ENCODE measurements around the gene MYL5. TPM values are rescaled to one million over a fixed set of nuclear protein-coding genes. Genes with fewer than 3 reads are reported as not detected.

The MYL5 gene
- total RNA-seq, 3 donors from 2014 or later: 7.9 to 14.9 (median 12.1) TPM

DNA sequence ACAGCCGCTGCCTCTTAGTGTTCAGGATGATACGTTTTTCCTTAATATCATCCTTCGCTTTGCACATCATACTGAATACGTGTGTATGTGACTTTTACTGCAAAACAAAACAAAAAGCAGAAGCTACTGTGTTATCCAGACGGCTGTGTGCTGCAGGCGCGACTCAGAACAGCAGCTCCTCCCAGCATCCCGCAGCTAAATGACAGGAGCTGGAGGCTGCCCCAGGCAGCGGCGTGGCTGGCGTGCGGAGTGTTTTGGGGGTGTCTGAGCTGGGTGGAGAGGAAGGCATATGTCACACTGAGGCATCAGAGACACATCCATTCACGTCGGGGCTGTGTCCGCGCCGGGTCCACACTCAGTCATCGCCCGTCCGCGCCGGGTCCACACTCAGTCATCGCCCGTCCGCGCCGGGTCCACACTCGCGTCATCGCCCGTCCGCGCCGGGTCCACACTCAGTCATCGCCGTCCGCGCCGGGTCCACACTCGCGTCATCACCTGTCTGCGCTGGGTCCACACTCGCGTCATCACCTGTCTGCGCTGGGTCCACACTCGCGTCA, 47.9 kb downstream of the MYL5 start:
- no peaks in the 10 kb centered on the region for H3K27me3 ChIP-seq
- no peaks in the 10 kb centered on the region for H3K36me3 ChIP-seq
- peaks cover 0 to 8% of the 10 kb centered on the region in 2 donors for H3K4me1 ChIP-seq
- no peaks in the 10 kb centered on the region for H3K9me3 ChIP-seq
- H3K27ac ChIP-seq: no peak overlapping the region
- no peak overlapping the region for H3K4me3 ChIP-seq
- intact Hi-C loops (cut with DNase I; ENCODE audit: low total_unique reads): no loop called here
- no peak for DNase-seq (ENCODE audit: low spot score in 2 of 2)
- TF ChIP-seq, protein P1, sequence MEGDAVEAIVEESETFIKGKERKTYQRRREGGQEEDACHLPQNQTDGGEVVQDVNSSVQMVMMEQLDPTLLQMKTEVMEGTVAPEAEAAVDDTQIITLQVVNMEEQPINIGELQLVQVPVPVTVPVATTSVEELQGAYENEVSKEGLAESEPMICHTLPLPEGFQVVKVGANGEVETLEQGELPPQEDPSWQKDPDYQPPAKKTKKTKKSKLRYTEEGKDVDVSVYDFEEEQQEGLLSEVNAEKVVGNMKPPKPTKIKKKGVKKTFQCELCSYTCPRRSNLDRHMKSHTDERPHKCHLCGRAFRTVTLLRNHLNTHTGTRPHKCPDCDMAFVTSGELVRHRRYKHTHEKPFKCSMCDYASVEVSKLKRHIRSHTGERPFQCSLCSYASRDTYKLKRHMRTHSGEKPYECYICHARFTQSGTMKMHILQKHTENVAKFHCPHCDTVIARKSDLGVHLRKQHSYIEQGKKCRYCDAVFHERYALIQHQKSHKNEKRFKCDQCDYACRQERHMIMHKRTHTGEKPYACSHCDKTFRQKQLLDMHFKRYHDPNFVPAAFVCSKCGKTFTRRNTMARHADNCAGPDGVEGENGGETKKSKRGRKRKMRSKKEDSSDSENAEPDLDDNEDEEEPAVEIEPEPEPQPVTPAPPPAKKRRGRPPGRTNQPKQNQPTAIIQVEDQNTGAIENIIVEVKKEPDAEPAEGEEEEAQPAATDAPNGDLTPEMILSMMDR (IDR thresholded peaks at IDR 0.05): no peak
- TF ChIP-seq POLR2A (IDR thresholded peaks at IDR 0.05): no peak
- TF ChIP-seq POLR2AphosphoS5 (IDR thresholded peaks at IDR 0.05): no peak

DNA sequence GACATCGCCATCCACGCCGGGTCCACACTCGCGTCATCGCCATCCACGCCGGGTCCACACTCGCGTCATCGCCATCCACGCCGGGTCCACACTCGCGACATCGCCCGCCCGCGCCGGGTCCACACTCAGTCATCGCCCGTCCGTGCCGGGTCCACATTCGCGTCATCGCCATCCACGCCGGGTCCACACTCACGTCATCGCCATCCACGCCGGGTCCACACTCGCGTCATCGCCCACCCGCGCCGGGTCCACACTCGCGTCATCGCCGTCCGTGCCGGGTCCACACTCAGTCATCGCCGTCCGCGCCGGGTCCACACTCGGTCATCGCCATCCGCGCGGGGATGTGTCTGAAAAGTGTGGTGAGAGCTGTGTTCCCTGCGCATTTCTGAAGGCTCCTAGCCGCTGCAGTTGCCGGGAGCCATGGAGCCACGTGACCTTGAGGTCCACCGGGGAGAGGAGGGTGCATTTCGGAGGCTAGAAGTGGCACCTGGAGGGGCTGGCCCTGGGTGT, 48.6 kb downstream of the MYL5 start:
- Histone ChIP-seq H3K4me3 (no peak overlapping the region), H3K27ac (no peak overlapping the region), H3K36me3 (no peaks in the 10 kb centered on the region), H3K27me3 (no peaks in the 10 kb centered on the region), H3K9me3 (no peaks in the 10 kb centered on the region), H3K4me1 (peaks cover 0 to 8% of the 10 kb centered on the region in 2 donors)
- no peak for DNase-seq (ENCODE audit: low spot score in 2 of 2)
- intact Hi-C loops (cut with DNase I; ENCODE audit: low total_unique reads): no loop called here
- TF ChIP-seq, protein P1 (IDR thresholded peaks at IDR 0.05): no peak
- TF ChIP-seq POLR2AphosphoS5 (IDR thresholded peaks at IDR 0.05) (no peak), POLR2A (IDR thresholded peaks at IDR 0.05) (no peak)

DNA sequence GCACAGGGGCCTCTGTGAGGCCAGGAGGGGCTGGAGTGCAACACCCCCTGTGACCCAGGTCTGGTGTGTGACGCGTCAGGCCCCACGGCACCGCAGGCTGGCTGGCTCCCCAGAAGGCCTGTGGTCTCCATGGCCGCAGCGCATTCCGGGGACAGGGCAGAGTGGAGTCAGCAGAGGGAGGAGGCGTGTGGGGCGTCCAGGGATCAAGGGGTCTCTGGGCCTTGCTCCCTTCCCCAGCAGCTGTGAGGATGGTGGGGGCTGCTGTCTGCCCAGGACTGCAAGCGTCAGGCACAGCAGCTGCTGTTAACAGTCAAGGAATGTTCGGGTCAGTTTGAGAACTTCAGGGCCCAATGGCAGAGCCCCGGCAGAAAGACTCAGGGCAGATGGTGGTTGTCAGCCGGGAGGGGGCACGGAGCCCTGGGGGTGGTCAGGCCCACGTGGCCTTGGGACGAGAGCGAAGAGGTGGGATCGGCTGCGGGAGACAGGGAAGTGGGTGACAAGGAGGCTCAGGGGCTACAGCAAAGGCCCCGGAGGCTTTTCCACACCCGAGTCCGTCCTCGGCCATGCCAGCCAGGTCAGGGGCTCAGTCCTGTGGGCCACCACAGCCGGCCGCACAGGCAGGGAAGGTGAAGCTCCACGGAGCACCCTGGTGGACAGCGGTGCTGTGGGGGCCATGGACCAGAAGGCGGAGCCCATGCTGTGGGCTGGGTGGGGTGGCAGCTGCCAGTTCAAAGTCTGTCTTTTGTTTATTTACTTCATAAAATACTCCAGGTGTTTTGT, 49.6 kb downstream of the MYL5 start:
- no peak overlapping the region for H3K4me3 ChIP-seq
- H3K27me3 ChIP-seq: no peaks in the 10 kb centered on the region
- peak overlapping the region in 1 of 2 donors; percentile 32 for H3K27ac ChIP-seq
- intact Hi-C loops (cut with DNase I; ENCODE audit: low total_unique reads): no loop called here
- peaks cover 0 to 8% of the 10 kb centered on the region in 2 donors for H3K4me1 ChIP-seq
- no peaks in the 10 kb centered on the region for H3K36me3 ChIP-seq
- no peaks in the 10 kb centered on the region for H3K9me3 ChIP-seq
- TF ChIP-seq POLR2AphosphoS5 (IDR thresholded peaks at IDR 0.05): no peak
- TF ChIP-seq, protein P1 (IDR thresholded peaks at IDR 0.05): no peak
- no peak for TF ChIP-seq POLR2A (IDR thresholded peaks at IDR 0.05)
- no peak for DNase-seq (ENCODE audit: low spot score in 2 of 2)

DNA sequence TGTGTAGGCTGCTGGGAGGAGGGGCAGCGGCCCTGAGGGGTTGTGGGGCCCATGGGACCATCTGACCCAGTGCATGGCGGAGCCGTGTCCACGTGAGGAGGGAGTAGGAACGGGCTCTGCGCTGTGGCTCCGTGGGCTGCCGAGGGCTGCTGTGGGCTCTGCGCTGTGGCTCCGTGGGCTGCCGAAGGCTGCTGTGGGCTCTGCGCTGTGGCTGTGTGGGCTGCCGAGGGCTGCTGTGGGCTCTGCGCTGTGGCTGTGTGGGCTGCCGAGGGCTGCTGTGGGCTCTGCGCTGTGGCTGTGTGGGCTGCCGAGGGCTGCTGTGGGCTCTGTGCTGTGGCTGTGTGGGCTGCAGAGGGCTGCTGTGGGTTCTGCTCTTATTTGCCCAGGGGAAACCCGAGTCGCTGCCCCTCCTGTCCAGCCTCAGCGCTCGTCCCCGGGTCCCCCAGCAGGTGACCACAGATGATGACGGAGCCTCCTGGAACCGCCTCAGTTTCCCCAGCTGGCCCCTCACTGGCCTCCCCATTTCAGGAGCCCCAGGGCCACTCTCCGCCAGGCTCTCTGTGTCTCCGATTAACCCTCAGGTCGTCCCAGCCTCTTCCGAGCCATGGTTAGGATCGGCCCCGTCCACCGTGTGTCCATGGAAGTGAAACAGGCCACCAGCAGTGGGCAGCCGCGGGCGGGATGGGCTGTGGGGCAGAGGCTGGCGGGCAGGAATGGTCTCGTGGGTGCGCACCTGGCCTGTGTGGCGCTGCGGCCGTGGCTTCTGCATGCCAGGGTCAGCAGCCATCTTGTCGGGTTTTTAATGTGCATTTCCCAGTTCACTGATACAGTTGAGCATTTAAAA, 51.3 kb downstream of the MYL5 start:
- H3K4me3 ChIP-seq: peak overlapping the region in 1 of 3 donors; percentile 30
- peaks cover 0 to 8% of the 10 kb centered on the region in 2 donors for H3K4me1 ChIP-seq
- H3K27me3 ChIP-seq: no peaks in the 10 kb centered on the region
- H3K27ac ChIP-seq: peak overlapping the region; percentile 58 to 72
- intact Hi-C loops (cut with DNase I; ENCODE audit: low total_unique reads): no loop called here
- DNase-seq (ENCODE audit: low spot score in 2 of 2): no peak
- no peak for TF ChIP-seq POLR2AphosphoS5 (IDR thresholded peaks at IDR 0.05)
- TF ChIP-seq POLR2A (IDR thresholded peaks at IDR 0.05): no peak
- TF ChIP-seq, protein P1 (IDR thresholded peaks at IDR 0.05): no peak
- H3K36me3 ChIP-seq: no peaks in the 10 kb centered on the region
- no peaks in the 10 kb centered on the region for H3K9me3 ChIP-seq

All from breast epithelium (tissue), 4 donors.